ENCODE measurements around the gene TNN. TPM values are rescaled to one million over a fixed set of nuclear protein-coding genes. Genes with fewer than 3 reads are reported as not detected.

Gene TNN
- polyA plus RNA-seq, 1 donor (not counting 4 experiments of a cell fraction or from before 2014, with no cell fraction given) = not detected

DNA sequence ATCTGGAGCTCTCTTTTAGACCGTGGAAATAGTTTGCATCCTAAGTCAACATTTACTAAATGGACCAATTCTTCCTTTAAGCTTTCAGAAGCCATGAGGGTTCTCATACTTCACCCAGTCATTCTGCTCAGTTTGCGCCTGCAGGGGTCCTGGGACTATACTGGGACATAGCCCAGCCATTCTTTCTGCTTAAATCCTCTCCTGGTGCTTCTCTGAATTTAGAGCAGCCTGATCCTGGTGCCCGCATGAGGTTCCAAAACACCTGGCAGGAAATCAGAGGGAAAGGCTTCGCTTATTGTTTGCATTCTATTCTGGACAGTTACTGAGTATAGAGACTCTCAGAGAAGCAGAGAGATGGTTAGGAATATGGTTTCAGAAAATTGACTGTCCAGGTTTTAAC, 27.0 kb downstream of the TNN start:
- DNase-seq (ENCODE audit: low read depth, low spot score) (no peak), FAIRE-seq (no peak)

DNA sequence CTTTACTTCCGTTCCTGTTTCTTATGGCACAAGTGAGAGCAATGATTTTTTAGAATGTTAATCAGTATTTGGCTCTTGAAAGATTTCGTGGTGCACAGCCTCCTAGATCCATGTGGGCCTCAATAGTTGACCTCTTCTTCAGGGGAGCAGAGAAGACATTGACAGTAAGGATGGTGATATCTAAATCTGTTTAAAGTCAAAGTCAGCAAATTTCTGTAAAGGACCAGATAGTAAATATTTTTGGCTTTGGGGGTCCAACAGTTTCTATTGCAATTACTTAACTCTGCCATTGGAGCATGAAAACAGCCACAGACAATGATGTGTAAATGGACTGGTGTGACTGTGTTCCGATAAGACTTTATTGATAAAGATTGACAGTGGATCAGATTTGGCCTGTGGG, 27.4 kb downstream of the TNN start:
- no peak for DNase-seq (ENCODE audit: low read depth, low spot score)
- Histone ChIP-seq H3K27ac (ENCODE audit: control insufficient read depth, insufficient read depth, low read length) (no peak overlapping the region), H3K36me3 (ENCODE audit: control insufficient read depth in 2 of 2, extremely low read depth in 1 of 2, insufficient read depth in 2 of 2, low read length in 2 of 2) (no peaks in the 10 kb centered on the region), H3K9me1 (ENCODE audit: control insufficient read depth, extremely low read depth, insufficient read depth, low read length) (no peaks in the 10 kb centered on the region), H3K9me3 (ENCODE audit: control insufficient read depth, low read depth, low read length) (no peaks in the 10 kb centered on the region), H2AFZ (ENCODE audit: control insufficient read depth, low read length) (no peak overlapping the region), H3K79me2 (ENCODE audit: control insufficient read depth, insufficient read depth, low read length) (no peaks in the 10 kb centered on the region), H4K20me1 (ENCODE audit: control insufficient read depth, extremely low read depth, insufficient read depth, low read length) (no peaks in the 10 kb centered on the region), H3K9ac (ENCODE audit: control insufficient read depth, extremely low read depth, insufficient read depth, low read length) (no peak overlapping the region), H3K4me3 (ENCODE audit: control insufficient read depth in 2 of 3, extremely low read depth in 1 of 3, insufficient read depth in 2 of 3, low read depth in 1 of 3, low read length in 3 of 3) (no peak overlapping the region), H3K27me3 (ENCODE audit: control insufficient read depth, extremely low read depth, insufficient read depth, low read length) (peaks cover 4% of the 10 kb centered on the region), H3K4me1 (ENCODE audit: control insufficient read depth, extremely low read depth, insufficient read depth, low read length) (no peaks in the 10 kb centered on the region), H3K4me2 (ENCODE audit: control insufficient read depth, extremely low read depth, insufficient read depth, low read depth, low read length) (no peak overlapping the region)
- FAIRE-seq = no peak
- dilution Hi-C loops (cut with MboI; ENCODE audit: extremely low pct_ligation_motif_present, low sequenced_read_pairs) = no loop called here
- no peak for TF ChIP-seq EZH2 (IDR thresholded peaks at IDR 0.05; ENCODE audit: low read length)
- TF ChIP-seq, protein P1, sequence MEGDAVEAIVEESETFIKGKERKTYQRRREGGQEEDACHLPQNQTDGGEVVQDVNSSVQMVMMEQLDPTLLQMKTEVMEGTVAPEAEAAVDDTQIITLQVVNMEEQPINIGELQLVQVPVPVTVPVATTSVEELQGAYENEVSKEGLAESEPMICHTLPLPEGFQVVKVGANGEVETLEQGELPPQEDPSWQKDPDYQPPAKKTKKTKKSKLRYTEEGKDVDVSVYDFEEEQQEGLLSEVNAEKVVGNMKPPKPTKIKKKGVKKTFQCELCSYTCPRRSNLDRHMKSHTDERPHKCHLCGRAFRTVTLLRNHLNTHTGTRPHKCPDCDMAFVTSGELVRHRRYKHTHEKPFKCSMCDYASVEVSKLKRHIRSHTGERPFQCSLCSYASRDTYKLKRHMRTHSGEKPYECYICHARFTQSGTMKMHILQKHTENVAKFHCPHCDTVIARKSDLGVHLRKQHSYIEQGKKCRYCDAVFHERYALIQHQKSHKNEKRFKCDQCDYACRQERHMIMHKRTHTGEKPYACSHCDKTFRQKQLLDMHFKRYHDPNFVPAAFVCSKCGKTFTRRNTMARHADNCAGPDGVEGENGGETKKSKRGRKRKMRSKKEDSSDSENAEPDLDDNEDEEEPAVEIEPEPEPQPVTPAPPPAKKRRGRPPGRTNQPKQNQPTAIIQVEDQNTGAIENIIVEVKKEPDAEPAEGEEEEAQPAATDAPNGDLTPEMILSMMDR (optimal IDR thresholded peaks at IDR 0.05 in 1 of 3, IDR thresholded peaks at IDR 0.05 in 1 of 3, conservative IDR thresholded peaks at IDR 0.05 in 1 of 3; ENCODE audit: extremely low read depth in 1 of 3, insufficient read depth in 2 of 3, low read length in 3 of 3) = no peak

More for the DNA sequence above, 27.0 kb downstream of the TNN start:
- no peak for TF ChIP-seq EZH2 (IDR thresholded peaks at IDR 0.05; ENCODE audit: low read length)
- TF ChIP-seq, protein P1 (optimal IDR thresholded peaks at IDR 0.05 in 1 of 3, IDR thresholded peaks at IDR 0.05 in 1 of 3, conservative IDR thresholded peaks at IDR 0.05 in 1 of 3; ENCODE audit: extremely low read depth in 1 of 3, insufficient read depth in 2 of 3, low read length in 3 of 3) = no peak
- Histone ChIP-seq H3K27ac (ENCODE audit: control insufficient read depth, insufficient read depth, low read length) (no peak overlapping the region), H3K4me3 (ENCODE audit: control insufficient read depth in 2 of 3, extremely low read depth in 1 of 3, insufficient read depth in 2 of 3, low read depth in 1 of 3, low read length in 3 of 3) (no peak overlapping the region), H3K4me2 (ENCODE audit: control insufficient read depth, extremely low read depth, insufficient read depth, low read depth, low read length) (no peak overlapping the region), H3K4me1 (ENCODE audit: control insufficient read depth, extremely low read depth, insufficient read depth, low read length) (no peaks in the 10 kb centered on the region), H3K79me2 (ENCODE audit: control insufficient read depth, insufficient read depth, low read length) (no peaks in the 10 kb centered on the region), H3K9me3 (ENCODE audit: control insufficient read depth, low read depth, low read length) (no peaks in the 10 kb centered on the region), H3K36me3 (ENCODE audit: control insufficient read depth in 2 of 2, extremely low read depth in 1 of 2, insufficient read depth in 2 of 2, low read length in 2 of 2) (no peaks in the 10 kb centered on the region), H3K9ac (ENCODE audit: control insufficient read depth, extremely low read depth, insufficient read depth, low read length) (no peak overlapping the region), H3K9me1 (ENCODE audit: control insufficient read depth, extremely low read depth, insufficient read depth, low read length) (no peaks in the 10 kb centered on the region), H3K27me3 (ENCODE audit: control insufficient read depth, extremely low read depth, insufficient read depth, low read length) (peaks cover 4% of the 10 kb centered on the region), H4K20me1 (ENCODE audit: control insufficient read depth, extremely low read depth, insufficient read depth, low read length) (no peaks in the 10 kb centered on the region), H2AFZ (ENCODE audit: control insufficient read depth, low read length) (no peak overlapping the region)
- dilution Hi-C loops (cut with MboI; ENCODE audit: extremely low pct_ligation_motif_present, low sequenced_read_pairs) = no loop called here

Data from keratinocyte (primary cell).